Fibroblast of gingiva (primary cell): ENCODE results near the gene SLC7A11.
"Not testable (repeated sequence)": the region's sequence is repeated elsewhere in the genome, so short reads cannot be mapped to it uniquely, and the experiment has no call there.

Experiments used
- DNase-seq: peaks from one replicate; pipeline ENCODE4 v3.0.0-alpha.2; 2011; ENCODE audit warnings: low read depth

SLC7A11 gene

DNA sequence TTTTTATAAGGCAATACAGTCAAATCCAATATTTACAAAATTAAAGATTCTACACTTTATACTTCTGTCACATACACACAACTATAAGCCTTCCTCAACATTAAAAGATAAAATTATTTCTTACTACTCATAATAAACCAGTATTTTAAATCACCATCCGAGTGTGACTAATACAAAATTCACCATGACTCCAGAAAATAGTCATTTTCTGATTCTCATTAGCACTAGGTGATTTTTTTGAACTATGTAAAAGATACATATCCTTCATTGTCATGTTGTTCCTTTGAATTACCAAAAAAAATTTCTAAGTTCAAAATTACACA, 646 bp upstream of the SLC7A11 start:
- DNase-seq = no peak

GRCh38 chr4:138241281-138242075, 671 bp downstream of the SLC7A11 start:
- peak; percentile 71 for DNase-seq

DNA sequence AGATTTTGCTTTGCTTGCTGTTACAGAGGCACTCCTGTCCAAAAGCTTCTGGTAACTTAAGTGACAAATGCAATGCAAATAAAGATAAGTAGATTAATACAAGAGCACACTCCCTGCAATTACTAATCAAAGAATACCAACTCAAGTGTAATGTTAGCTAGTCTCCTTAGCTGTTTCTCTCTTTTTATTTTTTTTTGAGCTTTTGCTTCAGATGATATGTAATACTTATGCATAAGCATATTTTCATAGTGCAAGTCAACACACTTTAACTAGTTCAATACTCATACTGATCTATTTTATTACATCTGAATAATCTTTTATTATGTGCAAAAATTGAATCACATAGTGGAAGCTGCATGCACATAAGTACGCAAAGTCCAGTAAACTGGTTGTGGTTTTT, 2.7 kb downstream of the SLC7A11 start:
- DNase-seq = no peak

DNA sequence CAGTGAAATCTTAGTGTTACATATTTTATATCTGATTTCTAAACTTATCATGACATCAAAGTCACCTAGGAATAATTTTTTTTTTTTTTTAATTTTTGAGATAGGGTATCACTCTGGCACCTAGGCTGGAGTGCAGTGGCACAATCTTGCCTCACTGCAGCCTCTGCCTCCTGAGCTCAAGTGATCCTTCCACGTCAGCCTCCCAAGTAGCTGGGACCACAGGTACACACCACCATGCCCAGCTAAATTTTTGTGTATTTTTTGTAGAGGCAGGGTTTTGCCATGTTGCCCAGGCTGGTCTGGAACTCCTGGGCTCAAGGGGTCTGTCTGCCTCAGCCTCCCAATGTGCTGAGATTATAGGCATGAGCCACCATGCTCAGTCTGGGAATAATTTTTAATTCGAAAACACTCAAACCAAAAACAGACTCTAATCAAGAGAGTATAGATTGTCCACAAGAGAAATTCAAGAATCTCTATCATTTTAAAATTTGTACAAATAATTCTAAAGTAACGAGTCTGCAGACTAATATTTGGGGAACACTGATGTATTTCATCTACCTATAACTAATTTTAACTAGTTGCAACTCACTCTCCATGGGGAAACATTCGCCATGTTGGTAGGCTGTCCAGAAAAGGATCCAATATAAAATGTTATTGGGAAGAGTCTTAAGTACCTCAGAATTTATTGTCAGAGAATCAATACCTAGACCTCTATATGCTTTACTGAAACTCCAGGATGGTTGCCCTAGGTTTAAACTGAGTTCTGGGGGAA, 3.4 kb downstream of the SLC7A11 start:
- DNase-seq = no peak

DNA sequence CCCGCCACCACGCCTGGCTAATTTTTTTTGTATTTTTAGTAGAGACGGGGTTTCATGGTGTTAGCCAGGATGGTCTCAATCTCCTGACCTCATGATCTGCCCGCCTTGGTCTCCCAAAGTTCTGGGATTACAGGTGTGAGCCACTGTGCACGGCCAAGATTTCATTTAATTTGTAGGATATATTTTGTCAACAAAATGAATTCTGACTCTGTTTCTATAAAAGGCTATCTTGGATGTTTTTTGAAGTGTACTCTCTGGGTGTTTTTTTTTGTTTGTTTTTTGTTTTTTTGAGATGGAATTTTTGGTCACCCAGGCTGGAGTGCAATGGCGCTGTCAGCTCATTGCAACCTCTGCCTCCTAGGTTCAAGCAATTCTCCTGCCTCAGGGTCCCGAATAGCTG, 5.0 kb downstream of the SLC7A11 start:
- DNase-seq = not testable (repeated sequence)

DNA sequence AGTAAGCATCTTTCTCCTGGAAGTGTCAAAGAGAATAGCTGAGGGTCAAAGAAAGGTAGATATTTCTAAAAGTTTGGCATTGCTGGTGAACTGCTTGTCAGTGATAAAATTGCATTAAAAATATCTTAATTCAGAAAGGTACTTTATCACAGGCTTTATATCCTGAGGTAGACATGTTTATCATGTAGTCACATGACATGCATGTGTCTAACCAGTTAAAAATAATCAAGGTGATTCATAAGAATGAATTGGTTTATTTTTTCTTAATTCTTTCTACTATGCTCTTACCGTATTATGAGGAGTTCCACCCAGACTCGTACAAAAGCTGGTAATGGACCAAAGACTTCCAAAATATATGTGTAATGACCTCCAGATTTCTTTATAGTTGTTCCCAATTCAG, 6.1 kb downstream of the SLC7A11 start:
- no peak for DNase-seq

DNA sequence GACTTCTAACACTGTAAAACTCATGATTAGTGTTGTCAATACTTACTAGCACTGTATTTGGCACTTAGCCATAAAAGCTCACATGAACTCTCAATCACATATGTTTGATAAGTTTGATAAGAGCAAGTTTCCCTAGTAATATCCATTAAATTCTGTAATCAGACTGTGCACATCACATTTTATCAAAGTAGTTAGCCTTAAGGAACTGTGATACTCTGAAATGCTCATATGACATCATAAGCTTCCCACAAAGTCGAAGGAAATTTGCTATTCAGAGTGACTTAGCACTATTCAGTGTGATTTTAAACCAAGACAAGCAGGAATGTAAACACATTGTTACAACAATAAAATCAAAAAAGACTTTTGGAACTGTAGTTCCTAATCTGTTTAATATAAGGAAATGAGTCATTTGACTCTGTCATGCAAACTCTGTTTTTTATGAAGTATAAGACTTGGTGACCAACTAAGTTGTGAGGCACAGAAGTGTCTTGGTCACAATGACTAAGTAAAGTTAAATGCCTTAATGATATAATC, 6.7 kb downstream of the SLC7A11 start:
- peak; percentile 96 for DNase-seq

- no peak for DNase-seq
These were observed 7.9 kb downstream of the SLC7A11 start for GRCh38 chr4:138234248-138234647.

GRCh38 chr4:138233313-138234034, 8.7 kb downstream of the SLC7A11 start:
- DNase-seq = no peak

DNA sequence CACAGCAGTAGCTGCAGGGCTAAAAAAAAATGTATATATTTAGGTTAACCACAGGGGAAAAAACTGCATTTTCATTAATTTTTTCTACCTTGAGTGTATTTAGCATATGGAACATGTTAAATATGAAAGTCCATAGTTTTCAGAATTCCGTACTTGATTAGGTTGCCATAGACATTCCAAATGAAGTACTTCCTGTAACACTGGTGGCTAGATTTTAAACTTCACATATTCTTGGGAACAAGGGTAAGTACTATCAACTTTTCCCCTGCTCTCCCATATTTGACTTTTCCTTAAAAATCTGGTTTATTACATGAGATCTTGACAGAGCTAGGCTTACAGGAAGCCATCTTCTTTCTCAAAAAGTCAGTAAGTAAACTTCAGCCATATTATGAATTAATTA, 9.8 kb downstream of the SLC7A11 start:
- DNase-seq = no peak

GRCh38 chr4:138230048-138230447, 12.1 kb downstream of the SLC7A11 start:
- DNase-seq = no peak

GRCh38 chr4:138229160-138229559, 13.0 kb downstream of the SLC7A11 start:
- peak; percentile 45 for DNase-seq

- DNase-seq = no peak
These were observed 15.8 kb downstream of the SLC7A11 start for GRCh38 chr4:138226351-138226750.

DNA sequence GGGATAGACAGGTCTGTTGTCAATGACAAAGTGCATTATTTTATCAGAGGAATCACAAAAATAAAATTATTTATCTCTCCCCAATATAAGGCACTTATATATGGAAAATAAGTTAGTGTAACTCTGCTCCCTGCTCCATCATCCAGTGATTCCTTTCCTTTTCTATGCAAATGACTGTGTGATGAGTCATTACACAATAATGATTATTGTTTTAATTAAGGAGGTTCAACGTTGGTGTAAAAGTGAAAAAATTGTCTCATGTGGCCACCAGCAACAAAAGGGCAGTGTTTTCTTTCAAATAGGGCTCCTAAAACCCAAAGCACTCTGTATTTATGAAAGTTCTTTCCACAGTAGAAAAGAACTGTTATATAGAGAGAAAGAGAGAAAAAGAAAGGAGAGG, 16.7 kb downstream of the SLC7A11 start:
- DNase-seq = no peak

DNA sequence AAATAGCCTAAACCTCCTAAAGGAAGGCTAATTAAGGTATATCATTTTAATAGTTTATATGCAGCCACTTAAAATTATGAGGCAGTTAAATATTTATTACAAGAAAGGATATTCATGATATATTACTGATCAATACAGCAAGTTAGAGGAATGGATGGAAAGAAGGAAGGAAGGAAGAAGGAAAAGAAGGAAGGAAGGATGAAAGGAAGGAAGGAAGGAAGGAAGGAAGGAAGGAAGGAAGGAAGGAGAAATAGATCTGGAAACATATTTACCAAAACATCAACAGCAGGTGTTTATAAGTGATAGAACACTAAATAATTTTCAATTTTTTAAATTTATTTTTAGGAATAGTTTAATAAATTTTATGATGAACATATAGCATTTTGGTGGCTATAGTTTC, 17.5 kb downstream of the SLC7A11 start:
- DNase-seq = no peak

DNA sequence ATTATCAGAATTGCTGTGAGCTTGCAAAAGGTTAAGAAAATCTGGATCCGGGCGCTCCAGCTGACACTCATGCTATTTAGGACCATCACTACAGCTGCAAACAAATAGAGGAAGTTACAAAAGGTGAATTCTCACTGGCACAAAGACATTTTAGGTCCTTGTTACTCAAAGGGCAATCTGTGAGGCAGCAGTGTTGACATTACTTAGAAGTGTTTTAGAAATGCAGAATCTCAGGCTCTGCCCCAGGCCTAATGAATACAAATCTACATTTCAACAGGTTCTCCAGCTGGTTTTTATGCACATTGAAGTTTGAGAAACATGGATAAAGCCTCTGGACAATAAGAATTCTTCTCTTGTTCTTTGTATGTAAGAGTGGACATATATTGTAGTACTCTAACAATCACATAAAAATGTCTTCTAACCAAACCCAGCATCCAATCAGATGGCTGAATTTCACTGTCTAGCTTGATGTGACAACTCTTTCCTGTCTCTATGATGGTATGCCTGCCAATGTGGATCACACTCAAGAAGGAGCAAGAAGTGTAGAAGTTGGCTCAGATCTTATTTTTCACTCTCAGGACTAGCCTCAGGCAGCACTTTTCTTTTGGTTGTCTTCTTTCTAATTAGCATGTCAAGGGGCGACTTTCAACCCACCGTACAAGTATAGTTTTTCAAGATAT, 18.8 kb downstream of the SLC7A11 start:
- DNase-seq = no peak

GRCh38 chr4:138222046-138222445, 20.1 kb downstream of the SLC7A11 start:
- peak; percentile 94 for DNase-seq

- no peak for DNase-seq
These were observed 23.2 kb downstream of the SLC7A11 start for GRCh38 chr4:138218976-138219375.

GRCh38 chr4:138217567-138217966, 24.6 kb downstream of the SLC7A11 start:
- DNase-seq = no peak

DNA sequence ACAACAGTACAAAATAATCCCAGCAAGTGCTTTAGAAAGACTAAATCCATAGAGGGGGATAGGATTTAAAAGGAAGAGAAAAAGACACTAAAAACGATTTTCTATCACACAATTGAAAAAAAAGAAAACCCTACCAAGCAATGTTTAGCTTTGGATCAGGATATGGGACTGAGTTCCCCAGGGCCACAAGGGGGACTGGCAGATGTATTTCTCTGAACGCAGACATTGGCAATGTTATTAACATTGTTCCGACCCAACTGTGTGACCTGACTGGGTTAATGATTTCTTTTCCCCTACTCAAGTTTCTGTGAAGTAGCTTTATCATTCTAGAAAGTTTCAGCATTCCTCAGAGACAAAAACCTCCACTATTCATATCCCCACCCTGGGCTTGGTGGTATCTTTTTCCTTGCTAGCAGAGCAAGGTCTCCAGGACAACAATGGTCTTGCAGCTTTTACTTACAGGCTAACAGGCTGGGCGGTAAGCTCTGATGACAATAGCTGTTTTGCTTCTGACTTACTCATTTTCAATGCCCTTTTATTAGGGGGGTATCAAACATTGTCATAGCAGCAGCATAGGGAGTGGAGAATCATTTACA, 25.8 kb downstream of the SLC7A11 start:
- no peak for DNase-seq

DNA sequence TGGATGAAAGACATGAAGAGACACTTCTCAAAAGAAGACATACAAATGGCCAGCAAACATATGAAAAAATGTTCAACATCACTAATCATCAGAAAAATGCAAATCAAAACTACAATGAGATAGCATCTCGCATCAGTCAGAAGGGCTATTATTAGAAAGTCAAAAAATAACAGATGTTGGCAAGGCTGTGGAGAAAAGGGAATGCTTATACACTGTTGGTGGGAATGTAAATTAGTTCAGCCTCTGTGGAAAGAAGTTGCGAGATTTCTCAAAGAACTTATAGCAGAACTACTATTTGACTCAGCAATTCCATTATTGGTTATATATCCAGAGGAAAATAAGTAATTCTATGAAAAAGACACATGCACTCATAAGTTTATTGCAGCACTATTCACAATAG, 31.6 kb downstream of the SLC7A11 start:
- DNase-seq = peak; percentile 33

DNA sequence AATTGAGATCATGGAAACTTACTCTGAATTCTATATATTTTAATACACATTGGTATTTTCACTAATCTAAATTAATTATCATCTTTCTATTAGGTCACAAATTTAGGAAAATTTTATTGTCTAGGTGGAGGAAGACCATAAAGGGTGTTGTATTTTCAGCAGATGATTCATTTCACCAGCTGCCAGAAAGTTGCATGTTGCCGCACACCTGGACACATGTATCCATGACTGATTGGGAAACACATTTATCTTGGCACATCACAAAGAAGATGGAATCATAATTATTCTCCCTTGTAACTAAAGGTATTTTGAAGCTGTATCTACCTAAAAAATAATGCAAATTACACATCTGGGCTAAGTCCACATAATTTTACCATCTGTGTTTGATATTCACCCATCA, 33.1 kb downstream of the SLC7A11 start:
- no peak for DNase-seq
